ENCODE results near the gene RFX8.

The RFX8 gene

GRCh38 chr2:101479810-101480209, 4.9 kb upstream of the RFX8 start:
- Histone ChIP-seq H3K4me3 (ENCODE audit: low read length) (no peak overlapping the region), H3K4me1 (ENCODE audit: control insufficient read depth, insufficient read depth, low read length) (no peaks in the 10 kb centered on the region), H3K36me3 (ENCODE audit: control insufficient read depth, insufficient read depth, low read length) (no peaks in the 10 kb centered on the region), H3K9ac (ENCODE audit: low read length) (no peak overlapping the region), H3K27ac (ENCODE audit: low read depth, low read length) (no peak overlapping the region), H3K27me3 (ENCODE audit: control insufficient read depth, insufficient read depth, low read length) (no peaks in the 10 kb centered on the region)

GRCh38 chr2:101479328-101479727, 4.4 kb upstream of the RFX8 start:
- H3K27me3 ChIP-seq (ENCODE audit: control insufficient read depth, insufficient read depth, low read length): no peaks in the 10 kb centered on the region
- H3K36me3 ChIP-seq (ENCODE audit: control insufficient read depth, insufficient read depth, low read length): no peaks in the 10 kb centered on the region
- no peak overlapping the region for H3K4me3 ChIP-seq (ENCODE audit: low read length)
- no peak overlapping the region for H3K27ac ChIP-seq (ENCODE audit: low read depth, low read length)
- no peaks in the 10 kb centered on the region for H3K4me1 ChIP-seq (ENCODE audit: control insufficient read depth, insufficient read depth, low read length)
- H3K9ac ChIP-seq (ENCODE audit: low read length): no peak overlapping the region

GRCh38 chr2:101478181-101479001, 3.5 kb upstream of the RFX8 start:
- H3K27me3 ChIP-seq (ENCODE audit: control insufficient read depth, insufficient read depth, low read length): no peaks in the 10 kb centered on the region
- no peak overlapping the region for H3K27ac ChIP-seq (ENCODE audit: low read depth, low read length)
- H3K36me3 ChIP-seq (ENCODE audit: control insufficient read depth, insufficient read depth, low read length): no peaks in the 10 kb centered on the region
- H3K4me3 ChIP-seq (ENCODE audit: low read length): no peak overlapping the region
- H3K9ac ChIP-seq (ENCODE audit: low read length): no peak overlapping the region
- no peaks in the 10 kb centered on the region for H3K4me1 ChIP-seq (ENCODE audit: control insufficient read depth, insufficient read depth, low read length)

- no peak overlapping the region for H3K9ac ChIP-seq (ENCODE audit: low read length)
- H3K27ac ChIP-seq (ENCODE audit: low read depth, low read length): no peak overlapping the region
- H3K27me3 ChIP-seq (ENCODE audit: control insufficient read depth, insufficient read depth, low read length): no peaks in the 10 kb centered on the region
- no peak overlapping the region for H3K4me3 ChIP-seq (ENCODE audit: low read length)
- no peaks in the 10 kb centered on the region for H3K36me3 ChIP-seq (ENCODE audit: control insufficient read depth, insufficient read depth, low read length)
- no peaks in the 10 kb centered on the region for H3K4me1 ChIP-seq (ENCODE audit: control insufficient read depth, insufficient read depth, low read length)
These were observed 2.6 kb upstream of the RFX8 start for GRCh38 chr2:101477556-101477955.

GRCh38 chr2:101476605-101477208, 1.8 kb upstream of the RFX8 start:
- Histone ChIP-seq H3K4me3 (ENCODE audit: low read length) (no peak overlapping the region), H3K27ac (ENCODE audit: low read depth, low read length) (no peak overlapping the region), H3K36me3 (ENCODE audit: control insufficient read depth, insufficient read depth, low read length) (no peaks in the 10 kb centered on the region), H3K4me1 (ENCODE audit: control insufficient read depth, insufficient read depth, low read length) (no peaks in the 10 kb centered on the region), H3K27me3 (ENCODE audit: control insufficient read depth, insufficient read depth, low read length) (no peaks in the 10 kb centered on the region), H3K9ac (ENCODE audit: low read length) (peak overlapping the region; percentile 7)

GRCh38 chr2:101473911-101474701, 806 bp downstream of the RFX8 start:
- H3K4me1 ChIP-seq (ENCODE audit: control insufficient read depth, insufficient read depth, low read length): no peaks in the 10 kb centered on the region
- H3K27me3 ChIP-seq (ENCODE audit: control insufficient read depth, insufficient read depth, low read length): no peaks in the 10 kb centered on the region
- H3K36me3 ChIP-seq (ENCODE audit: control insufficient read depth, insufficient read depth, low read length): no peaks in the 10 kb centered on the region
- peak overlapping the region; percentile 11 for H3K9ac ChIP-seq (ENCODE audit: low read length)
- H3K4me3 ChIP-seq (ENCODE audit: low read length): peak overlapping the region; percentile 71
- no peak overlapping the region for H3K27ac ChIP-seq (ENCODE audit: low read depth, low read length)

- Histone ChIP-seq H3K27ac (ENCODE audit: low read depth, low read length) (no peak overlapping the region), H3K4me3 (ENCODE audit: low read length) (peak overlapping the region; percentile 71), H3K4me1 (ENCODE audit: control insufficient read depth, insufficient read depth, low read length) (no peaks in the 10 kb centered on the region), H3K36me3 (ENCODE audit: control insufficient read depth, insufficient read depth, low read length) (no peaks in the 10 kb centered on the region), H3K9ac (ENCODE audit: low read length) (peak overlapping the region; percentile 11), H3K27me3 (ENCODE audit: control insufficient read depth, insufficient read depth, low read length) (no peaks in the 10 kb centered on the region)
These were observed 1.4 kb downstream of the RFX8 start for GRCh38 chr2:101473591-101473910.

GRCh38 chr2:101469863-101470262, 5.0 kb downstream of the RFX8 start:
- Histone ChIP-seq H3K4me1 (ENCODE audit: control insufficient read depth, insufficient read depth, low read length) (no peaks in the 10 kb centered on the region), H3K27ac (ENCODE audit: low read depth, low read length) (no peak overlapping the region), H3K4me3 (ENCODE audit: low read length) (no peak overlapping the region), H3K36me3 (ENCODE audit: control insufficient read depth, insufficient read depth, low read length) (no peaks in the 10 kb centered on the region), H3K27me3 (ENCODE audit: control insufficient read depth, insufficient read depth, low read length) (no peaks in the 10 kb centered on the region), H3K9ac (ENCODE audit: low read length) (no peak overlapping the region)

GRCh38 chr2:101467306-101467705, 7.6 kb downstream of the RFX8 start:
- Histone ChIP-seq H3K27ac (ENCODE audit: low read depth, low read length) (no peak overlapping the region), H3K9ac (ENCODE audit: low read length) (no peak overlapping the region), H3K4me1 (ENCODE audit: control insufficient read depth, insufficient read depth, low read length) (no peaks in the 10 kb centered on the region), H3K27me3 (ENCODE audit: control insufficient read depth, insufficient read depth, low read length) (no peaks in the 10 kb centered on the region), H3K36me3 (ENCODE audit: control insufficient read depth, insufficient read depth, low read length) (no peaks in the 10 kb centered on the region), H3K4me3 (ENCODE audit: low read length) (no peak overlapping the region)

- H3K4me1 ChIP-seq (ENCODE audit: control insufficient read depth, insufficient read depth, low read length): no peaks in the 10 kb centered on the region
- no peak overlapping the region for H3K9ac ChIP-seq (ENCODE audit: low read length)
- H3K27ac ChIP-seq (ENCODE audit: low read depth, low read length): no peak overlapping the region
- no peaks in the 10 kb centered on the region for H3K27me3 ChIP-seq (ENCODE audit: control insufficient read depth, insufficient read depth, low read length)
- H3K4me3 ChIP-seq (ENCODE audit: low read length): no peak overlapping the region
- H3K36me3 ChIP-seq (ENCODE audit: control insufficient read depth, insufficient read depth, low read length): no peaks in the 10 kb centered on the region
These were observed 8.5 kb downstream of the RFX8 start for GRCh38 chr2:101466426-101466825.

GRCh38 chr2:101464841-101465240, 10.1 kb downstream of the RFX8 start:
- Histone ChIP-seq H3K4me1 (ENCODE audit: control insufficient read depth, insufficient read depth, low read length) (no peaks in the 10 kb centered on the region), H3K36me3 (ENCODE audit: control insufficient read depth, insufficient read depth, low read length) (no peaks in the 10 kb centered on the region), H3K27ac (ENCODE audit: low read depth, low read length) (no peak overlapping the region), H3K27me3 (ENCODE audit: control insufficient read depth, insufficient read depth, low read length) (no peaks in the 10 kb centered on the region), H3K4me3 (ENCODE audit: low read length) (no peak overlapping the region), H3K9ac (ENCODE audit: low read length) (no peak overlapping the region)

GRCh38 chr2:101463911-101464641, 10.8 kb downstream of the RFX8 start:
- Histone ChIP-seq H3K27me3 (ENCODE audit: control insufficient read depth, insufficient read depth, low read length) (no peaks in the 10 kb centered on the region), H3K27ac (ENCODE audit: low read depth, low read length) (no peak overlapping the region)

More at GRCh38 chr2:101463911-101464641, 10.8 kb downstream of the RFX8 start:
- Histone ChIP-seq H3K9ac (ENCODE audit: low read length) (no peak overlapping the region), H3K4me3 (ENCODE audit: low read length) (no peak overlapping the region), H3K36me3 (ENCODE audit: control insufficient read depth, insufficient read depth, low read length) (no peaks in the 10 kb centered on the region), H3K4me1 (ENCODE audit: control insufficient read depth, insufficient read depth, low read length) (no peaks in the 10 kb centered on the region)
